H1 (cell line): ENCODE data around the gene ROGDI. TPM values are rescaled to one million over a fixed set of nuclear protein-coding genes. Genes with fewer than 3 reads are reported as not detected.
A peak's percentile ranks its signal among the peaks of the same experiment; 100 is the strongest.

ENCODE experiments used
- BCL11A ChIP-seq, 2 experiments: IDR thresholded peaks; one replicate each; pipeline ENCODE4 v1.6.1; 2011; ENCODE audit warnings: low read depth in 2 of 2, low read length in 2 of 2, mild to moderate bottlenecking in 2 of 2
- BRCA1 ChIP-seq: IDR thresholded peaks from 2 replicates; pipeline ENCODE4 v1.6.1; 2012; ENCODE audit warnings: low read depth, low read length, improper control_type of control experiment
- CBX5 ChIP-seq: fragments of 300-800, 300-1000 bp; sonication (generic); IDR thresholded peaks from 2 replicates; pipeline ENCODE4 v1.7.1; 2016; ENCODE audit warnings: antibody characterized with exemption, low read length, low read depth
- CHD1 ChIP-seq: IDR thresholded peaks from 2 replicates; pipeline ENCODE4 v1.6.1; 2012; ENCODE audit warnings: low read depth, low read length, improper control_type of control experiment
- CREB1 ChIP-seq: IDR thresholded peaks from 2 replicates; pipeline ENCODE4 v1.6.1; 2012; ENCODE audit warnings: inconsistent platforms
- EZH2 ChIP-seq: fragments of 200-600 bp; sonication (generic); IDR thresholded peaks from 2 replicates; pipeline ENCODE4 v1.7.1; 2012; ENCODE audit warnings: low read depth, mild to moderate bottlenecking, moderate library complexity, low read length, inconsistent platforms; ENCODE audit not compliant: severe bottlenecking
- FOSL1 ChIP-seq: IDR thresholded peaks from 2 replicates; pipeline ENCODE4 v1.6.1; 2011; ENCODE audit warnings: mild to moderate bottlenecking, low read depth, low read length, moderate library complexity; ENCODE audit not compliant: insufficient read depth
- KDM1A ChIP-seq: fragments of 200-600, 300-600 bp; sonication (generic); IDR thresholded peaks from 2 replicates; pipeline ENCODE4 v1.7.1; 2016; ENCODE audit warnings: mild to moderate bottlenecking, low read length, borderline replicate concordance
- KDM4A ChIP-seq: IDR thresholded peaks from one replicate; pipeline ENCODE4 v1.7.1; 2012; ENCODE audit warnings: low read depth, mild to moderate bottlenecking, moderate library complexity, low read length, inconsistent platforms; ENCODE audit not compliant: severe bottlenecking
- KDM5A ChIP-seq: fragments of 200-600 bp; IDR thresholded peaks from 2 replicates; pipeline ENCODE4 v1.7.1; 2012; ENCODE audit warnings: mild to moderate bottlenecking, low read length, inconsistent platforms, mixed read lengths
- PHF8 ChIP-seq: fragments of 200-600 bp; sonication (generic); conservative IDR thresholded peaks from 2 replicates; pipeline ENCODE4 v1.7.1; 2012; ENCODE audit warnings: low read depth, mild to moderate bottlenecking, inconsistent platforms, low read length, moderate library complexity
- POU5F1 ChIP-seq: IDR thresholded peaks from 2 replicates; pipeline ENCODE4 v1.6.1; 2011; ENCODE audit warnings: low read depth, mild to moderate bottlenecking, low read length, moderate library complexity
- SIN3A ChIP-seq, 2 experiments: IDR thresholded peaks in 1 of 2; conservative IDR thresholded peaks in 1 of 2; 2 replicates each; pipeline ENCODE4 v1.6.1; 2011 to 2012; ENCODE audit warnings: low read length in 2 of 2, improper control_type of control experiment in 1 of 2, low read depth in 1 of 2, mild to moderate bottlenecking in 1 of 2
- SIX5 ChIP-seq: IDR thresholded peaks from 2 replicates; pipeline ENCODE4 v1.6.1; 2011; ENCODE audit warnings: mild to moderate bottlenecking, low read depth, low read length
- TBP ChIP-seq: IDR thresholded peaks from 2 replicates; pipeline ENCODE4 v1.6.1; 2011; ENCODE audit warnings: low read depth, low read length, improper control_type of control experiment
- TEAD4 ChIP-seq: IDR thresholded peaks from 2 replicates; pipeline ENCODE4 v1.6.1; 2012; ENCODE audit warnings: low read depth, low read length, inconsistent platforms, mixed read lengths
- ZNF274 ChIP-seq: IDR thresholded peaks from 2 replicates; pipeline ENCODE4 v1.7.0; 2012; ENCODE audit warnings: low read length, borderline replicate concordance; ENCODE audit errors: extremely low read depth
- polyA plus RNA-seq, 7 experiments: library from polyadenylated mRNA; depleted of rRNA in 3 of 7; stranded (reverse) in 5 of 7; unstranded in 2 of 7; fragments of >200 nt in 5 of 7; fragments of 200-250 nt in 2 of 7; gene quantifications; 1 replicate in 5 of 7; 2 replicates in 1 of 7; 4 replicates in 1 of 7; pipeline versions ENCODE4 v1.2.1 to v1.2.3, GENCODE V29; 2011 to 2013; ENCODE audit warnings: missing spikeins in 2 of 7, mixed read lengths in 2 of 7
- total RNA-seq: library from RNA; stranded (reverse); fragmentation: NEBNext Ultra II Directional; extraction: Animal tissue kit (Norgen Biotek cat#: 25700); gene quantifications from 2 replicates; pipeline ENCODE4 v1.2.1, GENCODE V29; 2021

The ROGDI gene
- total and polyA plus RNA-seq, 2 of the 8 experiments (the other 6 are each of a cell fraction or from before 2014, with no cell fraction given) = 27.4 to 68.4 TPM

DNA sequence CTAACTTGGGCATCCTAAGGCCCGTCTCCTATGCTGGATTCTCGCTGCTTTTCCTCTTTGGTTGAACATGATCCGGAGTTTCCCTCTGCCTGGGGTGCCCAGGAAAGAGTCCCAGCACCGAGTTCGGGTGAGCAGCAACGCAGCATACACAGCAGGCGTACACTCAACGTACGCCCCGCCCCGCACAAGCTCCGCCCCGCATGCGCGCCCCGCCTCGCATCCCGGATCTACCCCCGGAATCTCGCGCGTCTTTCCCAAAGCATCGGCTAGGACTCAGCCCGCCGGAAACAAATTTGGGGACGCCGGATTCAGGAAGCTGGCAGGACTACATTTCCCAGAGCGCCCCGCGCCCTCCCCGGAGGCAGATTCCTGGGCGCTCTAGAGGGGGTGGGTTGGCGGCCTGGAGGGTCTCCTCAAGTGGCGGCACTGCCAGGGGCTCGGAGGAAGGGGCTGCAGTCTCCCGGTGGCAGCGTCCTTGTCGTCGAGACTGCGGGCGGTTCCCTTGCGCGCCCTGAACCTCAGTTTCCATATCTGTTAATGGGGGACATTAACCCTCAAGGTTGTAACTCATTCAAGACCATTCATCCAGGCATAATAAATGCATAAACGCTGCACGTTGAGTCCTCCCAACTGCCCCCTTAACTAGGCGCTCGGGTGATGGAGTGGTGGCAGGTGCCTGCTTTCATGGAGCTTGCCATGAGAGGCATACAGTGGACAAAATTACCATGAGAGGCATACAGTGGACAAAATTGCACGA lies 33.7 kb downstream of the ROGDI start (continued):
- TF ChIP-seq TBP (peak; percentile 46; the same call in 1 of the 2 replicates), BCL11A (IDR thresholded peaks at IDR 0.05; ENCODE audit: low read depth in 2 of 2, low read length in 2 of 2) (no peak), BRCA1 (peak; percentile 86), FOSL1 (no peak), KDM5A (no peak), CHD1 (no peak), KDM4A (peak; percentile 55), CBX5 (no peak), CREB1 (0 out of 2 replicates have a peak, but pooled peaks have one; percentile 37), TEAD4 (peak; percentile 32; the same call in 1 of the 2 replicates), POU5F1 (no peak), ZNF274 (no peak), SIX5 (peak; percentile 80), KDM1A (peak; percentile 95), SIN3A (conservative IDR thresholded peaks at IDR 0.05 in 1 of 2, IDR thresholded peaks at IDR 0.05 in 1 of 2; ENCODE audit: low read depth in 1 of 2, low read length in 2 of 2) (peak in 1 of 2 experiments; percentile 75; a peak in 1 of 4 replicates), PHF8 (no peak; the same call in 1 of the 2 replicates), EZH2 (no peak)
